Caco-2 (cell line): ENCODE results near the gene KREMEN1. TPM values are rescaled to one million over a fixed set of nuclear protein-coding genes. Genes with fewer than 3 reads are reported as not detected.

ENCODE experiments used
- BruUV-seq: library from RNA; stranded (reverse); fragments of 400-500 nt; replicated peaks from 2 replicates; lab custom pipeline; 2021; lab: Mats Ljungman, UMichigan
- CTCF ChIA-PET: fragments of 300-600 bp; sonication (Branson Sonifier 250); formaldehyde crosslinking; loops from one replicate; lab custom pipeline; 2022; ENCODE audit warnings: antibody characterized with exemption; lab: Charles Lee
- POLR2A ChIA-PET: fragments of 300-600 bp; sonication (Branson Sonifier 250); formaldehyde crosslinking; loops from one replicate; lab custom pipeline; 2022; ENCODE audit warnings: antibody characterized with exemption; lab: Charles Lee
- DNase-seq, 2 experiments: peaks; one replicate each; pipeline versions ENCODE4 v3.0.0 to v3.0.0-alpha.2; 2020 to 2022
- H3K27me3 ChIP-seq: replicated peaks from 2 replicates; pipeline ENCODE4 v1.6.0; 2011; ENCODE audit warnings: low read length; ENCODE audit not compliant: control insufficient read depth, insufficient read depth
- H3K36me3 ChIP-seq: 2 replicates; pipeline ENCODE4 v1.5.1; 2011; ENCODE audit warnings: low read length; ENCODE audit not compliant: control insufficient read depth, insufficient read depth
- H3K4me1 ChIP-seq: fragments of 250-450 bp; sonication (Bioruptor Pico); 2 replicates; pipeline ENCODE4 v1.5.1; 2020; ENCODE audit warnings: mild to moderate bottlenecking
- H3K4me3 ChIP-seq: 2 replicates; pipeline ENCODE4 v1.5.1; 2011; ENCODE audit warnings: low read depth, mild to moderate bottlenecking, control low read depth, low read length
- H3K9me3 ChIP-seq: fragments of 250-450 bp; sonication (Bioruptor Pico); 2 replicates; pipeline ENCODE4 v1.5.1; 2020; ENCODE audit warnings: mild to moderate bottlenecking, moderate library complexity
- H3K27ac Mint-ChIP-seq: one replicate; pipeline ENCODE4 v1.8.0; 2022; ENCODE audit warnings: mixed read lengths; ENCODE audit not compliant: unreplicated experiment
- H3K27me3 Mint-ChIP-seq: one replicate; pipeline ENCODE4 v1.8.0; 2022; ENCODE audit warnings: mixed read lengths; ENCODE audit not compliant: insufficient read depth, unreplicated experiment
- H3K36me3 Mint-ChIP-seq: one replicate; pipeline ENCODE4 v1.8.0; 2022; ENCODE audit warnings: mild to moderate bottlenecking, mixed read lengths; ENCODE audit not compliant: insufficient read depth, unreplicated experiment
- H3K4me1 Mint-ChIP-seq: one replicate; pipeline ENCODE4 v1.8.0; 2022; ENCODE audit warnings: low read depth, mixed read lengths; ENCODE audit not compliant: unreplicated experiment
- H3K4me3 Mint-ChIP-seq: one replicate; pipeline ENCODE4 v1.8.0; 2022; ENCODE audit warnings: mild to moderate bottlenecking, moderate library complexity, mixed read lengths; ENCODE audit not compliant: unreplicated experiment
- H3K9me3 Mint-ChIP-seq: one replicate; pipeline ENCODE4 v1.8.0; 2022; ENCODE audit warnings: mixed read lengths; ENCODE audit not compliant: unreplicated experiment
- intact Hi-C: fragments of 100-400 bp; cut with micrococcal nuclease; formaldehyde crosslinking; loops from one replicate; pipeline ENCODE4 v1.10.0; 2022; ENCODE audit not compliant: unreplicated experiment
- total RNA-seq: library from RNA; stranded (reverse); gene quantifications from 2 replicates; pipeline ENCODE4 v1.2.3, GENCODE V29; 2022
- TF ChIP-seq, protein P1 (sequence below), 2 experiments: fragments of 200-600 bp in 1 of 2; IDR thresholded peaks; 1 replicate in 1 of 2; 2 replicates in 1 of 2; pipeline versions ENCODE4 v1.5.1 to v1.8.0; 2011 to 2022; ENCODE audit warnings: antibody characterized with exemption in 1 of 2, control low read depth in 1 of 2, inconsistent platforms in 1 of 2, low read depth in 1 of 2, low read length in 1 of 2, mild to moderate bottlenecking in 1 of 2, moderate library complexity in 1 of 2; ENCODE audit not compliant: insufficient read depth in 1 of 2, severe bottlenecking in 1 of 2, unreplicated experiment in 1 of 2

The KREMEN1 gene
- total RNA-seq, 1 experiment from 2014 or later: 29.7 TPM

- Mint-ChIP-seq H3K36me3 (no peaks in the 10 kb centered on the region), H3K27me3 (no peaks in the 10 kb centered on the region), H3K4me3 (no peak overlapping the region), H3K4me1 (no peaks in the 10 kb centered on the region), H3K9me3 (no peaks in the 10 kb centered on the region), H3K27ac (no peak overlapping the region)
- H3K9me3 ChIP-seq: no peaks in the 10 kb centered on the region
- intact Hi-C loops: no loop called here
- ChIA-PET POLR2A (no interaction called here), CTCF (no interaction called here)
- no peaks in the 10 kb centered on the region for H3K27me3 ChIP-seq
- no peaks in the 10 kb centered on the region for H3K36me3 ChIP-seq
- no peaks in the 10 kb centered on the region for H3K4me1 ChIP-seq
- H3K4me3 ChIP-seq: no peak overlapping the region
- no peak for DNase-seq
- TF ChIP-seq, protein P1, sequence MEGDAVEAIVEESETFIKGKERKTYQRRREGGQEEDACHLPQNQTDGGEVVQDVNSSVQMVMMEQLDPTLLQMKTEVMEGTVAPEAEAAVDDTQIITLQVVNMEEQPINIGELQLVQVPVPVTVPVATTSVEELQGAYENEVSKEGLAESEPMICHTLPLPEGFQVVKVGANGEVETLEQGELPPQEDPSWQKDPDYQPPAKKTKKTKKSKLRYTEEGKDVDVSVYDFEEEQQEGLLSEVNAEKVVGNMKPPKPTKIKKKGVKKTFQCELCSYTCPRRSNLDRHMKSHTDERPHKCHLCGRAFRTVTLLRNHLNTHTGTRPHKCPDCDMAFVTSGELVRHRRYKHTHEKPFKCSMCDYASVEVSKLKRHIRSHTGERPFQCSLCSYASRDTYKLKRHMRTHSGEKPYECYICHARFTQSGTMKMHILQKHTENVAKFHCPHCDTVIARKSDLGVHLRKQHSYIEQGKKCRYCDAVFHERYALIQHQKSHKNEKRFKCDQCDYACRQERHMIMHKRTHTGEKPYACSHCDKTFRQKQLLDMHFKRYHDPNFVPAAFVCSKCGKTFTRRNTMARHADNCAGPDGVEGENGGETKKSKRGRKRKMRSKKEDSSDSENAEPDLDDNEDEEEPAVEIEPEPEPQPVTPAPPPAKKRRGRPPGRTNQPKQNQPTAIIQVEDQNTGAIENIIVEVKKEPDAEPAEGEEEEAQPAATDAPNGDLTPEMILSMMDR (IDR thresholded peaks at IDR 0.05; ENCODE audit: insufficient read depth in 1 of 2, low read depth in 1 of 2, low read length in 1 of 2, severe bottlenecking in 1 of 2, unreplicated experiment in 1 of 2): no peak
- no TSS peak for BruUV-seq
Observed at GRCh38 chr22:29165321-29166060, 92.7 kb downstream of the KREMEN1 start.

DNA sequence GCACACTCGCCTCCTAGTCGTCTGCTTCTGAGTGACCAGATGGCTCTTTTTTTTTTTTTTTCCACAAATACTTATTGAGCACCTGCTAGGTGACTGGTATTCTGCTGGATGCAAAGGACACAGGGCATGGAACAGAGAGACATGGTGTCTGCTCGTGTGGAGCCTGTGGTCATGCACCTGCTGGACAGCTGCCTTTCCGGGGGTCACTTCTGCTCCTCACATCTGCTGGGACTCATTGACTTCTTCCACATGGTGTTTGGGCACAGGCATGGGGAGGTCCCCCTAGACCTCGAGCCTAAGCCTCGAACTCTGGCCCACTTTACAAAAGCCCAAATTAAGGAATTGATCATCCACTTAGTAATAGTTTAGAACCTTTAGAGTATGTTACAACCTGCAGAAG is 93.3 kb downstream of the KREMEN1 start:
- Mint-ChIP-seq H3K4me1 (no peaks in the 10 kb centered on the region), H3K9me3 (no peaks in the 10 kb centered on the region), H3K36me3 (no peaks in the 10 kb centered on the region), H3K27me3 (no peaks in the 10 kb centered on the region), H3K4me3 (no peak overlapping the region), H3K27ac (no peak overlapping the region)
- ChIA-PET CTCF (no interaction called here), POLR2A (no interaction called here)
- Histone ChIP-seq H3K36me3 (no peaks in the 10 kb centered on the region), H3K27me3 (no peaks in the 10 kb centered on the region), H3K4me3 (no peak overlapping the region), H3K4me1 (no peaks in the 10 kb centered on the region), H3K9me3 (no peaks in the 10 kb centered on the region)
- no peak for DNase-seq
- TF ChIP-seq, protein P1 (IDR thresholded peaks at IDR 0.05; ENCODE audit: insufficient read depth in 1 of 2, low read depth in 1 of 2, low read length in 1 of 2, severe bottlenecking in 1 of 2, unreplicated experiment in 1 of 2): no peak
- intact Hi-C loops: no loop called here
- BruUV-seq: no TSS peak

GRCh38 chr22:29167032-29167911 is 94.4 kb downstream of the KREMEN1 start:
- Mint-ChIP-seq H3K4me1 (no peaks in the 10 kb centered on the region), H3K27ac (no peak overlapping the region), H3K9me3 (no peaks in the 10 kb centered on the region), H3K27me3 (no peaks in the 10 kb centered on the region), H3K4me3 (no peak overlapping the region), H3K36me3 (no peaks in the 10 kb centered on the region)
- ChIA-PET POLR2A (no interaction called here), CTCF (no interaction called here)
- no peaks in the 10 kb centered on the region for H3K36me3 ChIP-seq
- H3K27me3 ChIP-seq: no peaks in the 10 kb centered on the region
- no peaks in the 10 kb centered on the region for H3K4me1 ChIP-seq
- H3K4me3 ChIP-seq: no peak overlapping the region
- intact Hi-C loops: no loop called here
- TF ChIP-seq, protein P1 (IDR thresholded peaks at IDR 0.05; ENCODE audit: insufficient read depth in 1 of 2, low read depth in 1 of 2, low read length in 1 of 2, severe bottlenecking in 1 of 2, unreplicated experiment in 1 of 2): no peak
- no peaks in the 10 kb centered on the region for H3K9me3 ChIP-seq
- no peak for DNase-seq
- no TSS peak for BruUV-seq
